GM19463 (cell line): ENCODE measurements around the gene ZPR1.
"Not testable (repeated sequence)": the region's sequence is repeated elsewhere in the genome, so short reads cannot be mapped to it uniquely, and the experiment has no call there.

Source experiments
- ATAC-seq: cut with Tn5 transposase; IDR thresholded peaks from one replicate; pipeline ENCODE4 v1.9.1; 2021; ENCODE audit warnings: mild to moderate bottlenecking, moderate library complexity; ENCODE audit not compliant: unreplicated experiment

The ZPR1 gene

GRCh38 chr11:116825434-116825833, 37.6 kb upstream of the ZPR1 start:
- no peak for ATAC-seq

DNA sequence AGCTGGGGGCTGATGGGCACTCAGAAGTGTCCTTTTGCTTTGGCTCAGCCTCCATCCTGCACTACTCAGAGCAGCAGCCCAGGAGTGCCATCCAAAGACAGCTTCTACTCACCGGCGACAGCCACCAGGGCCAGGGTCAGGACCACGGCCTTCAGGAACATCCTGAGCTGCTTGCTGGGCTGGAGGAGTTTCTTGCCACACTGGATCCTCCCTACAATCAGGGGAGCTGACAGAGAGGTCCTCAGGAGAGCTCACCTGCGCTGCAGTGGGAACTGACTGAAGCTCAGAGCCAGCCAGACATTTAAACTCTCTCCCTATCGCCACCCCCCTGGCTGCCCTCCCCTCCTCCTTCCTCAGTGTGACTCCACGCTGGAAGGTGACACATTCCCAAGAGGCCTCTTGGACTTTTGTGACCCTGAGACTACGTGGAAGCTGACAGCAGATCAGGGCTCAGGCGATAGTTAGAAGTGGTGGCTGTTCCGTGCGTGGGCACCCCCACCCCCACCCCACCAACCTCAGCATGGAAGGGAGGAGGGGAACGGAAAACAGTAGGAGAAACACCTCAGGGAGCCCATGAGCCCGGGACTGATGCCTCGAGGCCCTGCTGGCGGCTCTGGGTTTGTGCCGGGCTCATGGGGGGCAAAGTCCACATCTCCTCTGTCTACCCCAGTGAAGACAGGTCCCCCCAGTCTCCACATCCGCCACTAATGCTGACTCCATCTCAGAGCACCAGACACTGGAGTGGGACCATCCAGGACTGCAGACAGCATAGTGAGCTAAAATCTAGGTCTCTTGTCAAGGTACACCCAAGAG, 35.4 kb upstream of the ZPR1 start, which contains the start of gene APOA4:
TSS of gene APOA4 (minus strand) at position 274 of the 813 bp plus-strand sequence. CDS start at position 161, 113 bp downstream.
- ATAC-seq, result no peak

- ATAC-seq, result no peak
These were observed 34.8 kb upstream of the ZPR1 start for GRCh38 chr11:116822575-116822974.

DNA sequence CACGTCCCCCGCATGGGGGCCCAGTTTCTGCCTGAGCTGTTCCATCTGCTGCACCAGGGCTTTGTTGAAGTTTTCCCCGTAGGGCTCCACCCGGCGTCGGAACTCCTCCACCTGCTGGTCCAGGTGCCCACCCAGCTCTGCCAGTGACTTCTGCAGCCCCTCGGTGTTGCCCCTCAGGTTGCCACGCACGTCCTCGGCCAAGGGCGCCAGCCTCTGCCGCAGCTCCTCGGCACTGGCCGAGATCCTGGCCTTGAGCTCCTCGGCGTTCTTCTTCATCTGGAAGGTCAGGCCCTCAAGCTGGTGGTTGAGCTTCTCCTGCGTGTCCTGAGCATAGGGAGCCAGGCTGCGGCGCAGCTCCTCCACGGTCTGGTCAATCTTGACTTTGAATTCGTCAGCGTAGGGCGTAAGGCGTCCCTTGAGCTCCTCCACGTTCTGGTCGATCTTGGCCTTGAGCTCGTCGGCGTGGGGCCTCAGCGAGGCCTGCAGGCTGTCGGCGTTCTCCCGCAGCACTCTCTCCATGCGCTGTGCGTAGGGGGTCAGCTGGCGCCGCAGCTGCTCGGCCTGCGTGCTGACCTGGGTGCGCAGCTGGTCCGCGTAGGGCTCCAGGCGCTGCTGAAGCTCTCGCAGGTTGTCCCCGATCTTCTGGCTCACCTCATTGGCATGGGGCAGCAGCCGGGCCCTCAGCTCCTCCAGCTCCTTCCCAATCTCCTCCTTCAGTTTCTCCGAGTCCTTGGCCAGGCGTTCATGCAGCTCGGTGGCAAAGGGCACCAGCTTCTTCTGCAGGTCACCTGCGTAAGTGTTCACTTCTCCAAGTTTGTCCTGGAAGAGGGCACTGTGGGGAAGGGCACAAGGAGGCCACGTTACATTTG, 33.5 kb upstream of the ZPR1 start:
- no peak for ATAC-seq

- ATAC-seq, result no peak
These were observed 31.2 kb upstream of the ZPR1 start for GRCh38 chr11:116819049-116819448.

- ATAC-seq, result no peak
These were observed 26.7 kb upstream of the ZPR1 start for GRCh38 chr11:116814502-116814901.

DNA sequence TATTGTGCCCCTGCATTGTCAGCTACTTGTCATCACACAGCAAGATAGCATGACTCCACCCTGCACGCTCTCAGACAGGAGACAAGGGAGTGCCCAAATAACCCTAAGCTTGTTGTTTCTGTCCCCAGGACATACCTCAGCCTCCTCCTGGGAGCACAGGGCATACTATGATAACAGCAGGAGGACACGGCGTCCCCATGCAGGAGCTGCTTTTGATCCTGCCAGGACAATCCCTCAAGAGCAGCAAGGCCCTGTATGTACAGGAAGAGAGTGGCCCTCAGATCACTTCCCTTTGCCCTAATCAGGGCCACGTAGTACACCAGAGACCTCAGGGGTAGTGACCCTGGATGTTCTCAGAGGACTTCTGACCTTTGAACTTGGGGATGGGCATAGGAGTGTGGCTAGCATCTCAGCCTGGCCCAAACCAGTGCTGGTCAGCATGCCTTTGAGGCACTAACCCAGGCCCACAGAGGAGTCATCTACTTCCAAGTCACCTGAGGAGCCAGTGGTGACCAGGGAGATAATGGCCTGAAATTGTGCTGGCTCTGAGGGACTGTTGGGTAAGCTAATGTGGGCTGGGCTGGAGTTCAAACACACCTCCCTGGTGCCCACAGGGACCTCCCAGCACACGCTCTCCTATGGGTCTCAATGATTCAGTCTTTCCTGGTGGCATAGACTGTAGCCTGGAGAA, 26.1 kb upstream of the ZPR1 start:
- no peak for ATAC-seq

- no peak for ATAC-seq
These were observed 25.3 kb upstream of the ZPR1 start for GRCh38 chr11:116813170-116813569.

DNA sequence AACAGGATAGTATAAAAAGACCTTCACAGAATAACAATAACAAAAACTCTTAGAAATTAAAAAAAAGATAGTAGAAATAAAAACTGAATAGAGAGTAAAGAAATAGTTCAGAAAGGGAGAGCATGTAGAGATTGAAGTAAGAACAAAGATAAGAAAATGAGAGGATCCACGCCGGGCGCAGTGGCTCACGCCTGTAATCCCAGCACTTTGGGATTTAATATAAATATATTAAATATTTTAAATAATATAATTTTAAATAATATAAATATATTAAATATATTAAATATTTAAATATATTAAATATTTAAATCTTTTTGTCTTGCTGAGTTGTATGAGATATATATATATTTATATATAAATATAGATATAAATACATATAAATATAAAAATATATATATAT, 24.3 kb upstream of the ZPR1 start:
- no peak for ATAC-seq

DNA sequence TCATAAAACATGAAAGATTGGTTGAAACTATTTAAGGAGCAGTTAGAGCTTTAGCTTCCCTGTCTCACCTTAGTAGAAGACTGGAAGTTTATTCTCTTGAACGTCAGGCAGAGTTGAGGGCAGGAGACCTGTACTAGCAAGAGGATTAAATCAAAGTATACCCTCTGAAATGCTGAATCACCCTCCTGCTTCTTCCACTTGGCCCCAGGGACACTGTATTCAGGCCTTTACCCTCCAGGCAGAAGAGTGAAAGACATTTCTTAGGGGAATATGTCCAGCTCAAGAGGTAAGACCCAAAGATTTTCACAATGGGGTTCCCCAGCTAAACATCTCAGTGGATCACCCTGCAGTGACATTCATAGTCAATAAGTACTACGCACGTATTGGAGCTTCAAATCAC, 23.4 kb upstream of the ZPR1 start:
- ATAC-seq, result no peak

DNA sequence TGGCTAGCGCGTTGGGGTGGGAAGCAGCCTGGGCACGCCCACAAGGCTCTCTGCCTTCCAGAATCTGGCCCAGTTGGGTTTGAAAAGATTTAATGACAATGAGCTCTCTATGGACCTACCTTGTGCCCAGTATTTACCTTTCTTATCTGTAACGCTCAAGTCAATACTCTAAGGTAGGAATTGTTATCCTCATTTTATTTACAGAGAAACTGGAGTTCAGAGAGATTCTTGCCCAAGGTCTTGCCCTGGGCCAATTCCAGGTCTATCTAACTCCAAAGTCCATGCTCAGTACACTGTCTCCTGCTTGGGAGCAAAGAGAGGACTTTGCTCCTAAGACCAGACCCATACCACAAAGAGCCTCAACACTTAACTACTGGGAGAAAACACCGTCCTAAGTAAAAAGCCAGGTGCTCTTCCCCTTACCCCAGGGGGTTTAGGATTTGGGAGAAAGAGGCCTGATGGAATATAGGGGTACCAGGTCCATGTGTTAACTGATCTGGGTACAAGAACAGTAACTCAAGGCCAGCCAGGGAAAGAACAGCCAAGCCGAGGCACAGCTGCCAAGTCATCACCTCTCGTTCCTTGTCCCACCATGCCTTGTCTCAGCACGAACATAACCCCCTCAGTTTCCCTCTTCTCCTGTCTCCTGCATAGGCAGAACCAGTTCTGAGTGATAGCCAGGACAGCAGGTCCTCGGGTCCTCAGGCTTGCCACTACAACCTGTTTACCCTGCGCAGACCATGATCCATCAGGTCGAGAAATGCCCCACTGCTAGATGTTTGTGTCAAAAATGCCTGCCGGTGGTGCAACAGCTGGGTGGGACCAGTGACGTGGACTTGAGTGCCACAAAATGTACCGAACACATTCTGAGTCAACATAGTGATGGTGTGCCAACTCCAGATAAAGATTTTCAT, 20.7 kb upstream of the ZPR1 start:
- no peak for ATAC-seq

DNA sequence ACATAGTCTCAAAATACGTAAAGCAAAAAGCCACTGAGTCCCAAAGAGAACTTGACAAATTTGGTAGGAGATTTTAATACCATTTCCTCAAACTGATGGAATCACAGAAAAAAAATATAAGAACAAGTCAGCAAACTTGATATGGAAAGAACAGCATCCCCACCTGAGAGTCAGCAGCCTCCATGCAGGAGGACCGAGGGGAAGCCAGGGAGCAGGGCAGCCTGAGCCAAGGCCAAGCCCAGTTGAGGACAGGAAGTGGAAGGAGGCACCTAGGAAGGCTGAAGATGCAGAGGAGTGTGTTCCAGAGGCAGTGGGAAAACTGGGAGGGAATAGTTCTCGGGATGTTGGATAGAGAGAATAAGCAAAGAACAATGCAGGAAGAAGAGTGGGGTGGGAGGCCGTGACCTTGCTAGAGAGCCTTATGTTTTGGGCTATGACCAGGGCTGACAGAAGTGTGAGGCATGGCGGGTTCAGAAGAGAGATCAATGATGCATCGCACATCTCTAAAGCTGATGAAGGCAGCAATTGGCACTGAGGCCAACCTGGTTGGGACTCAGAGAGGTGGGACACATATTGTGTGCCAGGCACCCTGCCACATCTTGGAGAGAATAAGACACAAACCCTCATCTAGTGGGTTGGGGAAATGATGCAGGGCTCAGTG, 19.9 kb upstream of the ZPR1 start:
- no peak for ATAC-seq

DNA sequence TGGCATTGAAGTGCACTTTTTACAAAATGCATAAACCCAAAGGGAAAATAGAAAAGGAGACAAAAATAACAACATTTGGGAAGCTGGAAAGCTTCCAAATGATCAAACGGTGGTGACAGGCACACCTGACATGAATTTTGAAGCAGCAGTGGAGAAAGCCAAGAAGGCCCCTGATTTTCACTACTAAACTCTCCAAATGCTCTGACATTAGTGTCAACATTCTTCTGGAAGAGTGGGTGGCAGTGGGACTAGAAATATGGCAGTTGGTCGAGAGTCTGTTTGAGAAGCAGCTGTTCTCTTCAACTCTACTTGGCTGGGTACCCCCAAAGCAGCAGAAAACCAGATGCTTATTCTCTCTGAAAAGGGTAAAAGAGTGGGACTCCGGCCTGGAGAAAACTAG, 16.2 kb upstream of the ZPR1 start:
- no peak for ATAC-seq

DNA sequence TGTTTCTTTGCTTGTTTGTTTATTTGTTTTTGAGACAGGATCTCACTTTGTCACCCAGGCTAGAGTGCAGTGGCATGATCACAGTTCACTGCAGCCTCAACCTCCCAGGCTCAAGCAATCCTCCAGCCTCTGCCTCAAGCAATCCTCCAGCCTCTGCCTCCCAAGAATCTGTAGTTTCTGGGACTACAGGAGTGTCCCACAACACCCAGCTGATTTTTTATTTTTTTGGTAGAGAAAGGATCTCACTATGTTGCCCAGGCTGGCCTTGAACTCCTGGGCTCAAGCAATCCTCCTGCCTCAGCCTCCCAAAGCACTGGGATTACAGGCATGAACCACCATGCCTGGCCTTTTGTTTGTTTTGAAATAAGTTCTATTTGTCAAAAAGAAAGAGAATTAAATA, 13.8 kb upstream of the ZPR1 start:
- not testable (repeated sequence) for ATAC-seq

- no peak for ATAC-seq
These were observed 12.8 kb upstream of the ZPR1 start for GRCh38 chr11:116800610-116801009.

- no peak for ATAC-seq
These were observed 10.5 kb upstream of the ZPR1 start for GRCh38 chr11:116798368-116798767.

GRCh38 chr11:116797816-116798215, 10.0 kb upstream of the ZPR1 start:
- ATAC-seq, result no peak

DNA sequence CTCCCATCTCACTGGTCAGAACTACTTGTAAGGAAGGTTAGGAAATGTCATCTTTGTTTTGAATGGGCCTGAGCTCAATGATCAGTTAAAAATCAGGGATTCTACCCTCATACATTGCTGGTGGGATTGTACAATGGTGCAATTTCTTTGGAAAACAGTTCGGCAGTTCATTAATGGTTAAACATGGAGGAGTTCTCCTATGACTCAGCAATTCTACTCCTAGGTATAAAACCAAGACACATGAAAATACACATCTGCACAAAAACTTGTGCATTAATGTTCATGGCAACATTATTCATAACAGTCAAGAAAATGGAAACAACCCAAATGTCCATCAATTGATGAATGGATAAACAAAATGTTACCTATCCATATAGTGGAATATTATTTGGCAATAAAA, 8.7 kb upstream of the ZPR1 start:
- ATAC-seq, result no peak

DNA sequence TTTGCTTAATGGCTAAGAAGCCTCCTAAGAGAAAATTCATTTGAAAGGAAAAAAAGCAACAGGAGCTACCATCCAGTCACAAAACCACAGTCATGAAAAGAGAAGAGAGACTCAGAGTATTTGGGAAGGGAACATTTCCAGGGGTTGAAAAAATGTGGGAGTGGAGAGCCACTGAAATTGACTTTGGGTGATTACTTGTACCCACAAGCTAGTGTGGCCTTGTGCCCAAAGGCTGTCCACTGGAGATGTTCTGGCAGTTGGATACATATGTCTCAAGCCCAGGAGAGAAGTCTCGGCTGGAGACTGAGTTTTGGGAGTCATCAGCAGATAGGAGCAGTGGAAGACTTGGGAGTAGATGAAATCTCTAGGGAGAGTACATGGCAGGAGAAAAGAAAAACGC, 7.0 kb upstream of the ZPR1 start:
- ATAC-seq, result no peak

DNA sequence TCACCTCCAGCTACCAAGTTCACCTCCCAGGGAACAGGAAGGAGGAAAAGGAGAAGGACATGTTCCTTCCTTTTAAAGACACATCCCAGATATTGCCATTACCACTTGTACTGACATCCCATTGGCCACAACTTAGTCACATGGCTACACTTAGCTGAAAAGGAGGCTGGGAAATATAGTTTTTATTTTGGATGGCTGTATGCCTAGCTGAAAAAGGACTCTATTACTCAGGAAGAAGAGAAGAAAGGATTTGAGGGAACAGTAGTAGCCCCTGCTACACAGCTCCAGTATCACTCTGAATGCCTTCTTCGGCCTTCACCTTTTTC, 5.9 kb upstream of the ZPR1 start:
- ATAC-seq, result no peak
